Cardiac muscle cell (in vitro differentiated cells and primary cell): ENCODE results near the gene CCNK. TPM values are rescaled to one million over a fixed set of nuclear protein-coding genes. Genes with fewer than 3 reads are reported as not detected.

Source experiments
- DNase-seq, 2 donors: peaks; one replicate each; pipeline versions ENCODE4 v3.0.0 to v3.0.0-alpha.2; 2010 to 2017; ENCODE audit warnings: low read depth in 1 of 2, low spot score in 1 of 2
- H3K27ac ChIP-seq: fragments of 200-600 bp; sonication (generic); 2 replicates; pipeline ENCODE4 v1.5.1; 2016
- H3K27me3 ChIP-seq: fragments of 200-600 bp; sonication (generic); 2 replicates; pipeline ENCODE4 v1.6.0; 2016; ENCODE audit warnings: control low read depth
- H3K36me3 ChIP-seq: fragments of 200-600 bp; sonication (generic); 2 replicates; pipeline ENCODE4 v1.5.1; 2016; ENCODE audit warnings: control low read depth
- H3K4me1 ChIP-seq: fragments of 200-600 bp; sonication (generic); 2 replicates; pipeline ENCODE4 v1.8.1; 2017; ENCODE audit warnings: low read depth, mild to moderate bottlenecking, mixed run types
- H3K4me3 ChIP-seq: fragments of 200-600 bp; sonication (generic); 2 replicates; pipeline ENCODE4 v1.5.1; 2016; ENCODE audit warnings: mild to moderate bottlenecking
- H3K9me3 ChIP-seq: fragments of 200-600 bp; sonication (generic); 2 replicates; pipeline ENCODE4 v1.5.1; 2017; ENCODE audit warnings: low read depth, mild to moderate bottlenecking, control low read depth
- CTCF ChIP-seq: IDR thresholded peaks from 2 replicates; pipeline ENCODE4 v1.5.1; 2012; ENCODE audit warnings: low read depth, mild to moderate bottlenecking, low read length
- polyA plus RNA-seq: library from polyadenylated mRNA; unstranded; fragments of >200 nt; fragmentation: Nextera tagmentation; extraction: Ambion mirVana; gene quantifications from 2 replicates; pipeline ENCODE4 v1.2.1, GENCODE V29; 2016
- total RNA-seq: library from RNA; depleted of rRNA; stranded (reverse); fragments of >200 nt; gene quantifications from 2 replicates; pipeline ENCODE4 v1.2.3, GENCODE V29; 2016

The CCNK gene
- total and polyA plus RNA-seq, 2 experiments from 2014 or later: 13.3 to 17.3 TPM

- H3K36me3 ChIP-seq: peaks cover 43% of the 10 kb centered on the region
- H3K27me3 ChIP-seq: no peaks in the 10 kb centered on the region
- H3K27ac ChIP-seq: peak overlapping the region; percentile 36
- no peak overlapping the region for H3K4me3 ChIP-seq
- DNase-seq: no peak
- no peak for TF ChIP-seq CTCF
- H3K9me3 ChIP-seq: no peaks in the 10 kb centered on the region
- H3K4me1 ChIP-seq: no peaks in the 10 kb centered on the region
These were observed 26.8 kb downstream of the CCNK start for GRCh38 chr14:99507860-99508640.

GRCh38 chr14:99508896-99509629 is 27.9 kb downstream of the CCNK start:
- no peaks in the 10 kb centered on the region for H3K9me3 ChIP-seq
- H3K27ac ChIP-seq: peak overlapping the region; percentile 36
- no peaks in the 10 kb centered on the region for H3K4me1 ChIP-seq
- DNase-seq: no peak
- H3K36me3 ChIP-seq: peaks cover 35% of the 10 kb centered on the region
- TF ChIP-seq CTCF: no peak
- H3K27me3 ChIP-seq: no peaks in the 10 kb centered on the region
- no peak overlapping the region for H3K4me3 ChIP-seq

GRCh38 chr14:99509871-99510555 is 28.8 kb downstream of the CCNK start:
- TF ChIP-seq CTCF: no peak
- peaks cover 37% of the 10 kb centered on the region for H3K36me3 ChIP-seq
- no peaks in the 10 kb centered on the region for H3K4me1 ChIP-seq
- peak overlapping the region; percentile 36 for H3K27ac ChIP-seq
- DNase-seq: no peak
- H3K4me3 ChIP-seq: no peak overlapping the region
- H3K9me3 ChIP-seq: no peaks in the 10 kb centered on the region
- H3K27me3 ChIP-seq: no peaks in the 10 kb centered on the region

- H3K27me3 ChIP-seq: no peaks in the 10 kb centered on the region
- peaks cover 30% of the 10 kb centered on the region for H3K36me3 ChIP-seq
- no peak for DNase-seq
- H3K9me3 ChIP-seq: no peaks in the 10 kb centered on the region
- no peak for TF ChIP-seq CTCF
- no peak overlapping the region for H3K4me3 ChIP-seq
- no peak overlapping the region for H3K27ac ChIP-seq
- no peaks in the 10 kb centered on the region for H3K4me1 ChIP-seq
These were observed 29.4 kb downstream of the CCNK start for GRCh38 chr14:99510556-99511139.

GRCh38 chr14:99511421-99512109 is 30.4 kb downstream of the CCNK start:
- H3K27ac ChIP-seq: peak overlapping the region; percentile 15
- no peak for DNase-seq
- no peaks in the 10 kb centered on the region for H3K4me1 ChIP-seq
- H3K36me3 ChIP-seq: peaks cover 27% of the 10 kb centered on the region
- no peak overlapping the region for H3K4me3 ChIP-seq
- no peaks in the 10 kb centered on the region for H3K27me3 ChIP-seq
- no peaks in the 10 kb centered on the region for H3K9me3 ChIP-seq
- no peak for TF ChIP-seq CTCF
